ENCODE measurements around the gene NCBP2. TPM values are rescaled to one million over a fixed set of nuclear protein-coding genes. Genes with fewer than 3 reads are reported as not detected.
"Not testable (repeated sequence)": the region's sequence is repeated elsewhere in the genome, so short reads cannot be mapped to it uniquely, and the experiment has no call there.

NCBP2 gene
- total and polyA plus RNA-seq, 4 donors = 40.3 to 59.6 (median 45.1) TPM

DNA sequence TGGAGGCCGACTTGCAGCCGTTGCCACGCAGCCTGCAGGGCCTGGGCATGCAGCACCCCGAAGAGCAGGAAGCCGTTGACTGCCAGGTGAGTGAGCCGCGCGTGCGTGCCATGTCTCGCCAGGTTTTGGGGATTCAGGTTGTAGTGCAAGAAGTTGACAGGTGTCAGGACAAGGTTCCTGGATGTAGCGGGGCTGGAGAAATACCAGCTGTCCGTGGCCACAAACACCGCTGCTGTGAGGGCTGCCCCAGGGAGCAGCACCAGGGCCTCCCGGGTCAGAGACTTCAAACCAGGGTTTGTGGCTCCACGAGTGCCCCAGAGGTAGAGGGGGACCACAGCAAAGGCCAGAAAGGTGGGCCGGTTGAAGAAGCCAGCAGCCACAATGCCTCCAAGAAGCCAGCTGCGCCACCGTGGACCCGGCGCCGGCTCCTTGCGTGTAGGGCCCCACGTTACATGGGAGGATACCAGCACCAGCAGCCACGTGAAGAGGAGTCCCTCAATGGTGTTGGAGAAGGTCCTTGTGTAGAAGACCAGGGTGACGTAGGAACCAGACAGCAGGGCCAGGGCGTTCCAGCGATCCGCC is 5.6 kb upstream of the NCBP2 start:
- 81 to 83% methylated on average over 28 of the region's 28 CpGs for WGBS, 2 donors
- intact Hi-C loops (cut with DNase I) = loop anchor here in 1 of 2 donors (10.0 kb wide), 1 partner anchor 193 kb away; no protein-coding TSS in a partner anchor
- Histone ChIP-seq H3K9me3 (ENCODE audit: control insufficient read depth, low read length) (no peaks in the 10 kb centered on the region), H3K4me3 (ENCODE audit: low read length in 2 of 2) (no peak overlapping the region), H3K27ac (ENCODE audit: low read depth in 1 of 2, low read length in 2 of 2) (no peak overlapping the region), H3K4me1 (ENCODE audit: control insufficient read depth in 1 of 2, insufficient read depth in 2 of 2, low read length in 2 of 2) (no peaks in the 10 kb centered on the region), H3K36me3 (ENCODE audit: control insufficient read depth in 1 of 2, insufficient read depth in 2 of 2, low read length in 1 of 2) (peaks cover 0 to 4% of the 10 kb centered on the region in 2 donors), H3K27me3 (ENCODE audit: control insufficient read depth in 1 of 2, insufficient read depth in 2 of 2, low read length in 1 of 2) (no peaks in the 10 kb centered on the region)
- no peak for ATAC-seq (ENCODE audit: low FRiP score)
- no peak for DNase-seq

- H3K36me3 ChIP-seq (ENCODE audit: control insufficient read depth in 1 of 2, insufficient read depth in 2 of 2, low read length in 1 of 2) = peaks cover 0 to 4% of the 10 kb centered on the region in 2 donors
- H3K4me3 ChIP-seq (ENCODE audit: low read length in 2 of 2) = no peak overlapping the region
- H3K9me3 ChIP-seq (ENCODE audit: control insufficient read depth, low read length) = no peaks in the 10 kb centered on the region
- no peaks in the 10 kb centered on the region for H3K4me1 ChIP-seq (ENCODE audit: control insufficient read depth in 1 of 2, insufficient read depth in 2 of 2, low read length in 2 of 2)
- intact Hi-C loops (cut with DNase I) = loop anchor here in 1 of 2 donors (10.0 kb wide), 1 partner anchor 192 kb away; no protein-coding TSS in a partner anchor
- H3K27me3 ChIP-seq (ENCODE audit: control insufficient read depth in 1 of 2, insufficient read depth in 2 of 2, low read length in 1 of 2) = no peaks in the 10 kb centered on the region
- DNase-seq (no peak), ATAC-seq (ENCODE audit: low FRiP score) (no peak)
- no peak overlapping the region for H3K27ac ChIP-seq (ENCODE audit: low read depth in 1 of 2, low read length in 2 of 2)
- WGBS, 2 donors = 75 to 80% methylated on average over 9 to 10 of the region's 10 CpGs
Observed at GRCh38 chr3:196947136-196947859, 5.0 kb upstream of the NCBP2 start.

GRCh38 chr3:196944037-196944790 is 1.9 kb upstream of the NCBP2 start:
- DNase-seq; H3K4me3 ChIP-seq (ENCODE audit: low read length in 2 of 2); H3K27me3 ChIP-seq (ENCODE audit: control insufficient read depth in 1 of 2, insufficient read depth in 2 of 2, low read length in 1 of 2); H3K9me3 ChIP-seq (ENCODE audit: control insufficient read depth, low read length); H3K27ac ChIP-seq (ENCODE audit: low read depth in 1 of 2, low read length in 2 of 2); ATAC-seq (ENCODE audit: low FRiP score); H3K4me1 ChIP-seq (ENCODE audit: control insufficient read depth in 1 of 2, insufficient read depth in 2 of 2, low read length in 2 of 2); H3K36me3 ChIP-seq (ENCODE audit: control insufficient read depth in 1 of 2, insufficient read depth in 2 of 2, low read length in 1 of 2): not testable (repeated sequence)
- 85% methylated on average over 13 to 14 of the region's 14 CpGs for WGBS, 2 donors
- intact Hi-C loops (cut with DNase I) = loop anchor here in 1 of 2 donors (5.0 to 10.0 kb wide), 2 partner anchors 77 to 189 kb away; partner anchors contain the start of gene SENP5

DNA sequence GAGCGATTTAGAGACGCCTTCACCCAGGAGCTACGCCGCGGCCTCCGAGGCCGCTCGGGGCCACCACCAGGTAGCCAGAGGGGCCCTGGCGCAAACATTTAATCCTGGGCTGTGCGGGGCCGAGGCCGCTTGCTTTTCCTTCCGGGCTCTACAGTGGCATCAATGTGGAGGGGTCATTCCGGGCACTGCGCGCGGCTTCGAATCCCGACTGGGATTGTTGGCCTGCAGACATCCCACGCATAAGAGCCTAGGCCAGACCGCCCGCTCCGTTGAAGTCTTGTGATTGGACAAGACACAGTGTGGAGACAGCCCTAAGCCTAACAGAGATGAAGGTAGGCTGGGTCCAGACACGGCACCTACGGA is 568 bp upstream of the NCBP2 start:
- intact Hi-C loops (cut with DNase I) = loop anchor here in 1 of 2 donors (5.0 to 10.0 kb wide), 2 partner anchors 76 to 188 kb away; partner anchors contain the start of gene SENP5
- DNase-seq = peak in 1 of 2 donors; percentile 81
- 0 to 1% methylated on average over 25 of the region's 25 CpGs for WGBS, 2 donors
- ATAC-seq (ENCODE audit: low FRiP score) = no peak
- H3K27me3 ChIP-seq (ENCODE audit: control insufficient read depth in 1 of 2, insufficient read depth in 2 of 2, low read length in 1 of 2) = no peaks in the 10 kb centered on the region
- peak overlapping the region; percentile 8 to 87 for H3K27ac ChIP-seq (ENCODE audit: low read depth in 1 of 2, low read length in 2 of 2)
- no peaks in the 10 kb centered on the region for H3K9me3 ChIP-seq (ENCODE audit: control insufficient read depth, low read length)
- H3K4me1 ChIP-seq (ENCODE audit: control insufficient read depth in 1 of 2, insufficient read depth in 2 of 2, low read length in 2 of 2) = no peaks in the 10 kb centered on the region
- peak overlapping the region; percentile 52 to 77 for H3K4me3 ChIP-seq (ENCODE audit: low read length in 2 of 2)
- H3K36me3 ChIP-seq (ENCODE audit: control insufficient read depth in 1 of 2, insufficient read depth in 2 of 2, low read length in 1 of 2) = no peaks in the 10 kb centered on the region

DNA sequence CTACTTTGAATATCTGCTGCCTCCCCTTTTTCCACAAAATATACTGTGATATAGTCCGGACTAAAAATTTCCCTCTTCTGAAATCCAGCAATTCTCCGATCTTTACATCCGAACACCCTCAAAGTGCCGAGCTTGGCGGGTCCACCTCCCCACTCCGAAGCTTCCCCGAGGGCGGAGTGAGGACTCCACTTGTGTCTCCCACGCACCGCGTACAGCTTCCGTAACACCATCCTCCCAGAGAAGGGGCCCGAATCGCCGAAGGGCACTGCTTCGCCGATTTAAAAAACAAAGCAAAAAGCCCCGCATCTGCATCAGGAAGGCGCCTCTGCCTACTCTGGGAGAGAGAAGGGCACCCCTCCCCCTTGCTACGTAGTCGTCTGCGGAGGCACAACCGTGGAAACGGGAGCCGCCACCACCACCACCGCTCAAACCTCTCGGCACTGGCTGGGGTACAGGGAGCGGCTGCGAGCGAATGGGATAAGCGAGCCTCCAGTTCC is 551 bp downstream of the NCBP2 start:
- Histone ChIP-seq H3K4me3 (ENCODE audit: low read length in 2 of 2) (peak overlapping the region; percentile 44 to 50), H3K27me3 (ENCODE audit: control insufficient read depth in 1 of 2, insufficient read depth in 2 of 2, low read length in 1 of 2) (no peaks in the 10 kb centered on the region), H3K36me3 (ENCODE audit: control insufficient read depth in 1 of 2, insufficient read depth in 2 of 2, low read length in 1 of 2) (peaks cover 0 to 2% of the 10 kb centered on the region in 2 donors), H3K27ac (ENCODE audit: low read depth in 1 of 2, low read length in 2 of 2) (peak overlapping the region; percentile 10 to 76), H3K9me3 (ENCODE audit: control insufficient read depth, low read length) (no peaks in the 10 kb centered on the region), H3K4me1 (ENCODE audit: control insufficient read depth in 1 of 2, insufficient read depth in 2 of 2, low read length in 2 of 2) (no peaks in the 10 kb centered on the region)
- DNase-seq (peak; percentile 66 to 82), ATAC-seq (ENCODE audit: low FRiP score) (peak; percentile 72)
- intact Hi-C loops (cut with DNase I) = loop anchor here in 1 of 2 donors (5.0 to 10.0 kb wide), 2 partner anchors 74 to 187 kb away; partner anchors contain the start of gene SENP5
- 1% methylated on average over 30 to 31 of the region's 31 CpGs for WGBS, 2 donors

GRCh38 chr3:196938576-196938975 is 3.8 kb downstream of the NCBP2 start:
- H3K36me3 ChIP-seq (ENCODE audit: control insufficient read depth in 1 of 2, insufficient read depth in 2 of 2, low read length in 1 of 2) = peaks cover 1 to 9% of the 10 kb centered on the region in 2 donors
- H3K4me1 ChIP-seq (ENCODE audit: control insufficient read depth in 1 of 2, insufficient read depth in 2 of 2, low read length in 2 of 2) = no peaks in the 10 kb centered on the region
- H3K9me3 ChIP-seq (ENCODE audit: control insufficient read depth, low read length) = no peaks in the 10 kb centered on the region
- no peaks in the 10 kb centered on the region for H3K27me3 ChIP-seq (ENCODE audit: control insufficient read depth in 1 of 2, insufficient read depth in 2 of 2, low read length in 1 of 2)
- H3K27ac ChIP-seq (ENCODE audit: low read depth in 1 of 2, low read length in 2 of 2) = no peak overlapping the region
- ATAC-seq (ENCODE audit: low FRiP score) (no peak), DNase-seq (no peak)
- WGBS, 2 donors = 75 to 76% methylated on average over 5 of the region's 5 CpGs
- H3K4me3 ChIP-seq (ENCODE audit: low read length in 2 of 2) = no peak overlapping the region
- intact Hi-C loops (cut with DNase I) = no loop called here

DNA sequence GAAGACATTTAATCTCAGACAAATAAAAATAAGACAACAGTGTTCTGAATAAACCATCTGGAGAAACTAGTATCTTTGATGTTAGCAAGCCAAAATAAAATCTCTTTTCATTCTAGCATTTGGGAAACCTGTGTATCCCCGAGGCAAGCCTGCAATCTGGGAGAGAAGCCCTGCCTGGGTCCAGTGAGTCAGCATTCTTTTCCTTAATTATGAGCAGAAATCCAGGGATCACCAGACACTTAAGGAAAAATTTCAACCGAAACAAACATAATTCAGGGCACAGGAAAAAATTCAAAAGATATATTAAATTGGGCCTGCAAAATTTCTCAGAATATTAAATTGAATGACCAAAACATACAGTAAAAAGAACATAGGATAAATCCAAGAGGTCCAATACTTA is 4.2 kb downstream of the NCBP2 start:
- Histone ChIP-seq H3K27ac (ENCODE audit: low read depth in 1 of 2, low read length in 2 of 2) (no peak overlapping the region), H3K4me1 (ENCODE audit: control insufficient read depth in 1 of 2, insufficient read depth in 2 of 2, low read length in 2 of 2) (no peaks in the 10 kb centered on the region), H3K4me3 (ENCODE audit: low read length in 2 of 2) (no peak overlapping the region), H3K9me3 (ENCODE audit: control insufficient read depth, low read length) (no peaks in the 10 kb centered on the region), H3K36me3 (ENCODE audit: control insufficient read depth in 1 of 2, insufficient read depth in 2 of 2, low read length in 1 of 2) (peaks cover 1 to 9% of the 10 kb centered on the region in 2 donors), H3K27me3 (ENCODE audit: control insufficient read depth in 1 of 2, insufficient read depth in 2 of 2, low read length in 1 of 2) (no peaks in the 10 kb centered on the region)
- intact Hi-C loops (cut with DNase I) = no loop called here
- ATAC-seq (ENCODE audit: low FRiP score) (no peak), DNase-seq (no peak)
- WGBS, 2 donors = 84 to 88% methylated on average over 2 of the region's 2 CpGs

GRCh38 chr3:196936288-196936687 is 6.0 kb downstream of the NCBP2 start:
- H3K9me3 ChIP-seq (ENCODE audit: control insufficient read depth, low read length) = no peaks in the 10 kb centered on the region
- no peaks in the 10 kb centered on the region for H3K27me3 ChIP-seq (ENCODE audit: control insufficient read depth in 1 of 2, insufficient read depth in 2 of 2, low read length in 1 of 2)
- no peak for ATAC-seq (ENCODE audit: low FRiP score)
- H3K27ac ChIP-seq (ENCODE audit: low read depth in 1 of 2, low read length in 2 of 2) = no peak overlapping the region
- peaks cover 7 to 14% of the 10 kb centered on the region in 2 donors for H3K36me3 ChIP-seq (ENCODE audit: control insufficient read depth in 1 of 2, insufficient read depth in 2 of 2, low read length in 1 of 2)
- intact Hi-C loops (cut with DNase I) = no loop called here
- H3K4me1 ChIP-seq (ENCODE audit: control insufficient read depth in 1 of 2, insufficient read depth in 2 of 2, low read length in 2 of 2) = no peaks in the 10 kb centered on the region
- no peak for DNase-seq
- 81 to 88% methylated on average over 3 of the region's 3 CpGs for WGBS, 2 donors
- no peak overlapping the region for H3K4me3 ChIP-seq (ENCODE audit: low read length in 2 of 2)

All from aorta (tissue), 5 donors.